Ishikawa (cell line): Measurements from ENCODE around the gene RGS7.

ENCODE experiments used
- CEBPB ChIP-seq: IDR thresholded peaks from 2 replicates; pipeline ENCODE4 v1.6.1; 2012
- CREB1 ChIP-seq: IDR thresholded peaks from 2 replicates; pipeline ENCODE4 v1.6.1; 2012; ENCODE audit warnings: low read depth
- EGR1 ChIP-seq: IDR thresholded peaks from 2 replicates; pipeline ENCODE4 v1.6.1; 2012
- EP300 ChIP-seq: IDR thresholded peaks from 2 replicates; pipeline ENCODE4 v1.6.1; 2012; ENCODE audit warnings: borderline replicate concordance
- FOXM1 ChIP-seq: IDR thresholded peaks from 2 replicates; pipeline ENCODE4 v1.6.1; 2012; ENCODE audit warnings: low read depth, borderline replicate concordance
- NFIC ChIP-seq: IDR thresholded peaks from 2 replicates; pipeline ENCODE4 v1.6.1; 2012
- RAD21 ChIP-seq: IDR thresholded peaks from 2 replicates; pipeline ENCODE4 v1.6.1; 2012; ENCODE audit warnings: low read depth
- REST ChIP-seq: IDR thresholded peaks from 2 replicates; pipeline ENCODE4 v1.6.1; 2012; ENCODE audit warnings: low read depth, mild to moderate bottlenecking
- TAF1 ChIP-seq: IDR thresholded peaks from 2 replicates; pipeline ENCODE4 v1.6.1; 2012; ENCODE audit warnings: low read depth, mild to moderate bottlenecking
- TCF12 ChIP-seq: IDR thresholded peaks from 2 replicates; pipeline ENCODE4 v1.6.1; 2012; ENCODE audit warnings: low read depth
- TEAD4 ChIP-seq: IDR thresholded peaks from 2 replicates; pipeline ENCODE4 v1.6.1; 2012
- YY1 ChIP-seq: IDR thresholded peaks from 2 replicates; pipeline ENCODE4 v1.6.1; 2012; ENCODE audit warnings: low read depth
- ZBTB7A ChIP-seq: IDR thresholded peaks from 2 replicates; pipeline ENCODE4 v1.6.1; 2012; ENCODE audit warnings: low read depth
- TF ChIP-seq, protein P1 (sequence below): IDR thresholded peaks from 2 replicates; pipeline ENCODE4 v1.6.1; 2012
- TF ChIP-seq, protein P2 (sequence below): IDR thresholded peaks from 2 replicates; pipeline ENCODE4 v1.6.1; 2012

RGS7 gene

GRCh38 chr1:240876071-240876470 is 480.9 kb downstream of the RGS7 start:
- TF ChIP-seq, protein P1, sequence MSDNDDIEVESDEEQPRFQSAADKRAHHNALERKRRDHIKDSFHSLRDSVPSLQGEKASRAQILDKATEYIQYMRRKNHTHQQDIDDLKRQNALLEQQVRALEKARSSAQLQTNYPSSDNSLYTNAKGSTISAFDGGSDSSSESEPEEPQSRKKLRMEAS, result no peak

GRCh38 chr1:240869071-240869470 is 487.9 kb downstream of the RGS7 start:
- TF ChIP-seq ZBTB7A (no peak), RAD21 (no peak), TCF12 (no peak), EGR1 (no peak), YY1 (no peak), CEBPB (no peak), NFIC (no peak), FOXM1 (no peak), TAF1 (no peak), TEAD4 (no peak), CREB1 (no peak), EP300 (no peak), REST (no peak)
- TF ChIP-seq, protein P1, result no peak
- TF ChIP-seq, protein P2, sequence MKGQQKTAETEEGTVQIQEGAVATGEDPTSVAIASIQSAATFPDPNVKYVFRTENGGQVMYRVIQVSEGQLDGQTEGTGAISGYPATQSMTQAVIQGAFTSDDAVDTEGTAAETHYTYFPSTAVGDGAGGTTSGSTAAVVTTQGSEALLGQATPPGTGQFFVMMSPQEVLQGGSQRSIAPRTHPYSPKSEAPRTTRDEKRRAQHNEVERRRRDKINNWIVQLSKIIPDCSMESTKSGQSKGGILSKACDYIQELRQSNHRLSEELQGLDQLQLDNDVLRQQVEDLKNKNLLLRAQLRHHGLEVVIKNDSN, result no peak

DNA sequence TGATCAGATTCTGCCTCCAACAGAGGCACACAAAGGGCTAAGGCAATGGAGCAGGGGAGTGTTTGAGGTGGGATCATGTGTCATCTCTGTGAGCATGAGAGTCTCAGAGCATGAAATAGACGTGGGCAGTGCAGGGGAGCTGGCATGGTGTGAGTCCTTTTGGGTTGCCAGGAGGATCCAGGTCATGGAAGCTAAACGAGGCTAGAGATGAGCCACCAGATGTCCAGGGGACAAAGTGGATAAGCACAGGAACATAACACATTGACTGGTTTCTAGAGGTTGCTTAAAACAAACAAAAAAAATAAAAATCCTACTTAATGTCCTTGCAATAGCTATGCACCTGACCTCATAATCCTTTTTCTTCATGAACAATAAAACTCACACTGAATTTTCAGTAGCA is 490.3 kb downstream of the RGS7 start:
- TF ChIP-seq TCF12 (no peak), REST (no peak), EGR1 (no peak), TAF1 (no peak), NFIC (no peak), FOXM1 (no peak), CREB1 (no peak), EP300 (no peak), CEBPB (no peak)
- TF ChIP-seq, protein P1, result no peak

DNA sequence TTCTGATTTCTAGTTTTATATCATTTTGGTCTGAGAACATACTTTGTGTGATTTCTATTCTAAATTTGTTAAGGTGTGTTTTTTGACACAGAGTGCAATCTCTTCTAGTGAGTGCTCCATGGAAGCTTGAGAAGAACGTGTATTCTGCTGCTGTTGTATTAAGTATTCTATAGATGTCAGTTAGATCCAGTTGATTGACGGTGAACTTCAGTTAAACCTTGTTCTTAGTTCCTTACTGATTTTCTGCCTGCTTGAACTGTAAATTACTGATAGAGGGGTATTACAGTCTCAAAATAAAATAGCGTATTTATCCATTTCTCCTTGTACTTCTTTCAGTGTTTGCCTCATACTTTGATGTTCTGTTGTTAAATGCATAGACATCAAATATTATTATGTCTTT is 497.0 kb downstream of the RGS7 start:
- TF ChIP-seq, protein P2, result no peak
- TF ChIP-seq TAF1, result no peak

GRCh38 chr1:240854367-240854766 is 502.6 kb downstream of the RGS7 start:
- TF ChIP-seq RAD21, result no peak
- TF ChIP-seq REST, result no peak
- TF ChIP-seq EGR1, result no peak
- no peak for TF ChIP-seq ZBTB7A
- no peak for TF ChIP-seq TEAD4
- no peak for TF ChIP-seq EP300
- TF ChIP-seq CEBPB, result no peak
- TF ChIP-seq, protein P2, result no peak
- no peak for TF ChIP-seq TAF1
- TF ChIP-seq, protein P1, result no peak
- no peak for TF ChIP-seq TCF12
- TF ChIP-seq CREB1, result no peak
- no peak for TF ChIP-seq FOXM1
- no peak for TF ChIP-seq NFIC
- TF ChIP-seq YY1, result no peak
